Choroid plexus epithelial cell (primary cell): ENCODE measurements around the gene SLC25A45.

Source experiments
- DNase-seq: peaks from one replicate; pipeline ENCODE4 v3.0.0-alpha.2; 2010; ENCODE audit warnings: low read depth
- H3K4me3 ChIP-seq: 2 replicates; pipeline ENCODE4 v1.5.1; 2011; ENCODE audit warnings: low read depth, mild to moderate bottlenecking, control low read depth, low read length, moderate library complexity
- CTCF ChIP-seq: conservative IDR thresholded peaks from 2 replicates; pipeline ENCODE4 v1.5.1; 2011; ENCODE audit warnings: low read depth, mild to moderate bottlenecking, control low read depth, inconsistent platforms, low read length, moderate library complexity

The SLC25A45 gene

GRCh38 chr11:65400307-65401072 is 18.0 kb upstream of the SLC25A45 start:
- DNase-seq = no peak
- TF ChIP-seq CTCF = no peak
- H3K4me3 ChIP-seq = no peak overlapping the region

GRCh38 chr11:65399845-65400244 is 17.4 kb upstream of the SLC25A45 start:
- H3K4me3 ChIP-seq = no peak overlapping the region
- DNase-seq = no peak
- TF ChIP-seq CTCF = no peak

GRCh38 chr11:65399249-65399648 is 16.8 kb upstream of the SLC25A45 start:
- no peak for DNase-seq
- no peak overlapping the region for H3K4me3 ChIP-seq
- no peak for TF ChIP-seq CTCF

GRCh38 chr11:65398362-65398910 is 16.0 kb upstream of the SLC25A45 start:
- peak; percentile 16 for TF ChIP-seq CTCF
- no peak overlapping the region for H3K4me3 ChIP-seq
- no peak for DNase-seq

GRCh38 chr11:65396769-65397745 is 14.6 kb upstream of the SLC25A45 start:
- TF ChIP-seq CTCF = no peak
- no peak overlapping the region for H3K4me3 ChIP-seq
- DNase-seq = no peak

GRCh38 chr11:65395961-65396530 is 13.6 kb upstream of the SLC25A45 start:
- no peak for DNase-seq
- no peak overlapping the region for H3K4me3 ChIP-seq
- no peak for TF ChIP-seq CTCF
